GM04504 (cell line): ENCODE data around the gene NUBP2.

Experiments
- DNase-seq: peaks from one replicate; pipeline ENCODE4 v3.0.0-alpha.2; 2012; ENCODE audit warnings: low read depth

NUBP2 gene

GRCh38 chr16:1828645-1829410 is 46.1 kb downstream of the NUBP2 start:
- DNase-seq: no peak

- DNase-seq: no peak
These were observed 47.5 kb downstream of the NUBP2 start for GRCh38 chr16:1830213-1830612.

DNA sequence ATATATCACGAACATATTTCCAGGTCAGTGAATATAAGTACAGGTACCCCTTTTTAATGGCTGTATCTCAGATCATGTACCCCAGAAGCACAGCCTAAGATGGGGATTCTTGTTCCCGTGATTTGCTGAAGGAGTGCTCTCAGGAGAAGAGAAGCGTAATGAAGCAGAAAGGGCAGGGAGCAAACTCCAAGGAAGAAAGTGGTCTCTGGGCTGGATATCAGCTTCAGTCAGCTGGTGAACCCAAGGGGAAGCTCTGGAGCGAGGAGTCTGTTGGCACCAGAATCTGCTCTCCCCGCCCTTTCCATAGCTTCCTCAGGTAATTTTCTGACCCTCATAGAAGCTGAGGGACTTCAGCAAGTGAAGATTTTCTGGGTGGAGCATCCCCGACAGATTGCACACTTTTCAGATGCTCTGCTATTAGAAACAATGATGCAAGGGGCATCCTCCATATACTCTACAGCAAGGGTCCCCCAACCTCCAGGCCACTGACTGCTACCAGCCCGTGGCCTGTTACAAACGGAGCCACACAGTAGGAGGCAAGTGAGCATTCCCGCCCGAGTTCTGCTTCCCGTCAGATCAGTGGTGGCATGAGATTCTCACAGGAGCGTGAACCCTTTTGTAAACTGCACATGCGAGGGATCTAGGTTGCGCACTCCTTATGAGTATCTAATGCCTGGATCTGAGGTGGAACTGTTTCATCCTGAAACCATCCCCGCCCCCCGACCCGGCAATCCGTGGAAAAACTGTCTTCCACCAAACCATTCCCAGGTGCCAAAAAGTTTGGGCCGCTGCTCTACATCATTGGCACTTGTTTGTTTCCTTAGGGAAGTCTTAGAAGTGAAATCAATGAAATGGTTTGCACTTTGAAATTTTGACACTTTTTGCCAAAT is 48.7 kb downstream of the NUBP2 start:
- no peak for DNase-seq

DNA sequence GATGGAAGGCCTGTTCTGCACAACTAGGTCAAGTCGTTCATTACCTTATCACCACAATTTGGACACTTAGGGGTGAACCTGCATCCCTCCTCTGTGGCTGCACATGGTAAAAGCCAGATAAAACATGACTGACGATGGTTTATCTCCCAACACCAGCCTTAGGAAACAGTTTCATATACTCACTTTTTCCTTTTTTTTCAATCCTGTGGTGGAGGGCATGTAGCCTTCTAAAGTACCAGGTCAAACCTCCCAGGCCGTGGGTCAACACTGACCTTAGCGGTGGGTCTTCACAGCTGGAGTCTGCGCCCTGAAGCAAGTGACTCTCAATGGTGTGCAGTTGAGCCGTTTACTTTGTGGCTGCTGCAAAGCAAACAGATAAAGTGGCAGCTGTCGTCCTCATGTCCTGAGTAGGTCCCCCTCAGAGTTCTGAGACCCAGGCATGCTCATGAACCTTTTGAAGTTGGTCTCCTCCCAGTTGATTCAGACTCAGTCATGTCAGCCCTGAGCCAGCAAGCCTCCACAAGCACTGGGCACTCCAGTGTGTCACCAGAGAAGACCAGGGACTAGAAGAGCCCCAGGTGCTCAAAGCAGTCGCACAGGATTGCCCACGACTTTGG is 50.2 kb downstream of the NUBP2 start:
- no peak for DNase-seq

- DNase-seq: no peak
These were observed 51.3 kb downstream of the NUBP2 start for GRCh38 chr16:1834096-1834495.
